Measurements from ENCODE around the gene ITGBL1. TPM values are rescaled to one million over a fixed set of nuclear protein-coding genes. Genes with fewer than 3 reads are reported as not detected.

ITGBL1 gene
- total and polyA plus RNA-seq, 2 donors (not counting 3 experiments of a cell fraction or from before 2014, with no cell fraction given) = 4.6 to 8.8 TPM

- H3K79me2 ChIP-seq (ENCODE audit: control insufficient read depth, insufficient read depth, low read length) = no peaks in the 10 kb centered on the region
- ChIA-PET POLR2A (no interaction called here), CTCF (interaction anchor here (1.0 to 1.2 kb wide), 3 partner anchors 14 to 39 kb away, joined by 3 to 4 read pairs (median 3); no protein-coding TSS in a partner anchor)
- BruUV-seq (replicated peaks) = no TSS peak
- no peaks in the 10 kb centered on the region for H3K4me1 ChIP-seq (ENCODE audit: control insufficient read depth, extremely low read depth, insufficient read depth, low read length)
- no peak overlapping the region for H3K27ac ChIP-seq (ENCODE audit: insufficient read depth, low read depth, low read length)
- no peaks in the 10 kb centered on the region for H3K9me1 ChIP-seq (replicated peaks; ENCODE audit: control insufficient read depth, extremely low read depth, insufficient read depth, low read length)
- H4K20me1 ChIP-seq (replicated peaks; ENCODE audit: control insufficient read depth, extremely low read depth, insufficient read depth, low read length) = no peaks in the 10 kb centered on the region
- no peak overlapping the region for H2AFZ ChIP-seq (ENCODE audit: low read depth, low read length)
- FAIRE-seq = no peak
- H3K4me3 ChIP-seq (replicated peaks in 1 of 3; ENCODE audit: insufficient read depth in 1 of 3, low read depth in 1 of 3, low read length in 3 of 3) = no peak overlapping the region
- H3K36me3 ChIP-seq (ENCODE audit: control insufficient read depth in 2 of 2, extremely low read depth in 1 of 2, insufficient read depth in 2 of 2, low read length in 2 of 2) = no peaks in the 10 kb centered on the region
- intact Hi-C loops (cut with micrococcal nuclease) = no loop called here
- H3K4me2 ChIP-seq (ENCODE audit: insufficient read depth, low read length) = no peak overlapping the region
- no peaks in the 10 kb centered on the region for H3K27me3 ChIP-seq (ENCODE audit: control insufficient read depth in 2 of 2, insufficient read depth in 2 of 2, low read length in 2 of 2)
- dilution Hi-C loops (cut with MboI; ENCODE audit: extremely low pct_ligation_motif_present, low sequenced_read_pairs) = no loop called here
- DNase-seq (ENCODE audit: low read depth, low spot score) = peak; percentile 20
- H3K9me3 ChIP-seq (replicated peaks; ENCODE audit: control insufficient read depth, insufficient read depth, low read length) = no peaks in the 10 kb centered on the region
- TF ChIP-seq POLR2AphosphoS5 (IDR thresholded peaks at IDR 0.05; ENCODE audit: insufficient read depth, low read depth, low read length) (no peak), EZH2 (IDR thresholded peaks at IDR 0.05; ENCODE audit: borderline replicate concordance, low read depth, low read length, severe bottlenecking) (no peak), JUN (IDR thresholded peaks at IDR 0.05; ENCODE audit: borderline replicate concordance, insufficient read depth, insufficient read length, low read depth) (no peak), POLR2A (IDR thresholded peaks at IDR 0.05; ENCODE audit: low read depth, low read length) (no peak), GATA2 (IDR thresholded peaks at IDR 0.05; ENCODE audit: insufficient read depth, insufficient read length, low read depth, low read length) (no peak), MYC (IDR thresholded peaks at IDR 0.05; ENCODE audit: low read depth, low read length) (no peak), FOS (IDR thresholded peaks at IDR 0.05; ENCODE audit: borderline replicate concordance, insufficient read depth, low read length) (no peak), MAX (IDR thresholded peaks at IDR 0.05; ENCODE audit: insufficient read depth, insufficient read length) (no peak), CTCF (IDR thresholded peaks at IDR 0.05; ENCODE audit: extremely low read depth in 1 of 2, insufficient read depth in 1 of 2, low read depth in 1 of 2, low read length in 2 of 2) (no peak)
- no peak overlapping the region for H3K9ac ChIP-seq (replicated peaks; ENCODE audit: extremely low read depth, insufficient read depth, low read length)
Measured at GRCh38 chr13:101700598-101700997, 248.1 kb downstream of the ITGBL1 start.

Measured in endothelial cell of umbilical vein (primary cell).